Measurements from ENCODE around the gene BTBD16. TPM values are rescaled to one million over a fixed set of nuclear protein-coding genes. Genes with fewer than 3 reads are reported as not detected.

Gene BTBD16
- total and polyA plus RNA-seq, 2 experiments from 2014 or later = 0.47 to 0.74 TPM

DNA sequence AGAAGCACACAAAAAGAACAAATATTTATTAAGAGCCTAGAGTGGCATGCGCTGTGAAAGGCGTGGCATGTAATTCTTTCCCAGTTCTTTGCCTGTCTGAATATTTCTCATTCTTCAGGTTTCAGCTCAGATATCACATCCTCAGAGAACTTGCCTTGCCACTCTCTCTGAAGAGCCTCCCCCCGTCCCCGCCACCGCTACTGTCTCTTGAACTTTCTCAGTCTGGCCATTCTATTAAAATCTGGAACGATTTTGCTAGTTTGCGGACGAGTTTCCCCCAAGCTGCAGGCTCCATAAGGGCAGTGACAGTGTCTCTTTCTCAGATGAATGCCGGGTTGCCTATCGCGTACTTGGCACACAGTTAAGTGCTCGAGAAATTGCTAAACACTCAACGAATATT, 102.6 kb downstream of the BTBD16 start:
- Histone ChIP-seq H3K9me3 (ENCODE audit: low read depth) (no peaks in the 10 kb centered on the region), H3K36me3 (replicated peaks; ENCODE audit: insufficient read depth, low read depth) (no peaks in the 10 kb centered on the region), H3K4me3 (peak overlapping the region; percentile 32), H3K79me2 (peaks cover 35% of the 10 kb centered on the region), H3K27me3 (no peaks in the 10 kb centered on the region), H3K4me1 (ENCODE audit: insufficient read depth) (peaks cover 15% of the 10 kb centered on the region), H3K4me2 (peak overlapping the region; percentile 79), H2AFZ (peak overlapping the region; percentile 61), H3K9me2 (replicated peaks; ENCODE audit: insufficient read depth) (no peaks in the 10 kb centered on the region), H3K27ac (peak overlapping the region; percentile 73), H4K20me1 (ENCODE audit: insufficient read depth, poor library complexity, severe bottlenecking) (peaks cover 3% of the 10 kb centered on the region)
- TF ChIP-seq CTCF (IDR thresholded peaks at IDR 0.05; ENCODE audit: poor library complexity) (no peak), EZH2 (IDR thresholded peaks at IDR 0.05; ENCODE audit: borderline replicate concordance) (no peak), EZH2phosphoT487 (IDR thresholded peaks at IDR 0.05; ENCODE audit: low read depth, severe bottlenecking, unreplicated experiment) (no peak)
- DNase-seq (ENCODE audit: low spot score) = peak; percentile 49
- WGBS (ENCODE audit: low lambda C conversion rate, missing lambda C conversion rate) = 11% methylated on average over 13 of the region's 13 CpGs

DNA sequence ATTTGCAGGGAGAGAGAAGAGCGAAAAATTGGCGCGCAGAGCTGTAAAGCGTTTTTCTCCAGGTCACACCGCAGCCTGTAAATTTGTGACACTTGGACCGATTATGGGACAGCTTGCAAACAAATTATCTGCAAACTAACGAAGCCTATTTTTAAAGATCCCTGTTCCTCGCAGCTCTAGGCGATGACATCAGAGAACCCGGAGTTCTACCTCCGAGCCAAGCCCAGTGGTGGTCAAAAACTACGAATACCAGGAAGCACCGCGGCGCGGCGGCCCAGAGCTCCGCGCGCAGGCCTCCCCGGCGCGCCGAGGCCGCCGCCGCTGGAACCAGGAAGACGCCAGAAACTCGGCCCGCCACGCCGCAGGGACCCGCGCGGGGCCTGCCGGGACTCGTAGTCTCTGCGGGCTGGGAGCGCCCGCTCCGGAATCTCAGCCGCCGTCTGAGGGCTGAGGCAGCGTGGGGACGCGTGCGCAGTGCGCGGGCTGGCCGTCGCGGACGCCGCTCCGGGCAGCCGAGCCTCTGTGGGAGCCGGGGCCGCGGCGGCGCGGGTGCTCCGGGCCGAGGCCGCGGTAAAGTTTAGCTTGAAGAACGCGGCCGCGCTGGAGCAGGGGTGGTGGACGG, 103.3 kb downstream of the BTBD16 start, which contains the start of gene PLEKHA1:
Gene PLEKHA1, plus strand, starts transcription at position 472 of the 622 bp plus-strand sequence. CDS start 18,493 bp downstream, outside the sequence.
- DNase-seq (ENCODE audit: low spot score) = peak; percentile 98
- H3K27me3 ChIP-seq = no peaks in the 10 kb centered on the region
- peak within 1 kb of the TSS; percentile 97 for H3K27ac ChIP-seq
- peaks cover 15% of the 10 kb centered on the region for H3K4me1 ChIP-seq (ENCODE audit: insufficient read depth)
- WGBS (ENCODE audit: low lambda C conversion rate, missing lambda C conversion rate) = 2% methylated on average over 55 of the region's 71 CpGs
- peak within 1 kb of the TSS; percentile 90 for H2AFZ ChIP-seq
- H3K4me2 ChIP-seq = peak within 1 kb of the TSS; percentile 87
- TF ChIP-seq EZH2phosphoT487 (IDR thresholded peaks at IDR 0.05; ENCODE audit: low read depth, severe bottlenecking, unreplicated experiment) = no peak
- no peak for TF ChIP-seq CTCF (IDR thresholded peaks at IDR 0.05; ENCODE audit: poor library complexity)
- TF ChIP-seq EZH2 (IDR thresholded peaks at IDR 0.05; ENCODE audit: borderline replicate concordance) = no peak
- peaks cover 41% of the 10 kb centered on the region for H3K79me2 ChIP-seq
- no peaks in the 10 kb centered on the region for H3K9me3 ChIP-seq (ENCODE audit: low read depth)
- H3K9me2 ChIP-seq (replicated peaks; ENCODE audit: insufficient read depth) = no peaks in the 10 kb centered on the region
- H3K4me3 ChIP-seq = peak within 1 kb of the TSS; percentile 76
- H3K36me3 ChIP-seq (replicated peaks; ENCODE audit: insufficient read depth, low read depth) = no peaks in the 10 kb centered on the region
- peaks cover 3% of the 10 kb centered on the region for H4K20me1 ChIP-seq (ENCODE audit: insufficient read depth, poor library complexity, severe bottlenecking)

GRCh38 chr10:122374859-122375678, 104.0 kb downstream of the BTBD16 start:
- peak overlapping the region; percentile 90 for H2AFZ ChIP-seq
- peaks cover 48% of the 10 kb centered on the region for H3K79me2 ChIP-seq
- under 1% methylated on average over 33 of the region's 89 CpGs for WGBS (ENCODE audit: low lambda C conversion rate, missing lambda C conversion rate)

More at GRCh38 chr10:122374859-122375678, 104.0 kb downstream of the BTBD16 start:
- H3K4me1 ChIP-seq (ENCODE audit: insufficient read depth) = peaks cover 15% of the 10 kb centered on the region
- H3K36me3 ChIP-seq (replicated peaks; ENCODE audit: insufficient read depth, low read depth) = no peaks in the 10 kb centered on the region
- peaks cover 3% of the 10 kb centered on the region for H4K20me1 ChIP-seq (ENCODE audit: insufficient read depth, poor library complexity, severe bottlenecking)
- peak overlapping the region; percentile 76 for H3K4me3 ChIP-seq
- H3K27ac ChIP-seq = peak overlapping the region; percentile 97
- H3K9me3 ChIP-seq (ENCODE audit: low read depth) = no peaks in the 10 kb centered on the region
- DNase-seq (ENCODE audit: low spot score) = peak; percentile 85
- TF ChIP-seq EZH2 (IDR thresholded peaks at IDR 0.05; ENCODE audit: borderline replicate concordance) (no peak), EZH2phosphoT487 (IDR thresholded peaks at IDR 0.05; ENCODE audit: low read depth, severe bottlenecking, unreplicated experiment) (no peak), CTCF (IDR thresholded peaks at IDR 0.05; ENCODE audit: poor library complexity) (no peak)
- H3K27me3 ChIP-seq = no peaks in the 10 kb centered on the region
- peak overlapping the region; percentile 87 for H3K4me2 ChIP-seq
- H3K9me2 ChIP-seq (replicated peaks; ENCODE audit: insufficient read depth) = no peaks in the 10 kb centered on the region
